Loucy (cell line): Measurements from ENCODE around the gene GRID1.

ENCODE experiments used
- EZH2phosphoT487 ChIP-seq: fragments of 200-600 bp; IDR thresholded peaks from 2 replicates; pipeline ENCODE4 v1.6.1; 2018; ENCODE audit warnings: antibody characterized with exemption, mild to moderate bottlenecking, moderate library complexity, borderline replicate concordance
- TF ChIP-seq, protein P1 (sequence below): fragments of 200-600 bp; sonication (generic); conservative IDR thresholded peaks from 2 replicates; pipeline ENCODE4 v1.5.1; 2014; ENCODE audit warnings: mild to moderate bottlenecking, antibody characterized with exemption, low read length

- TF ChIP-seq, protein P1, sequence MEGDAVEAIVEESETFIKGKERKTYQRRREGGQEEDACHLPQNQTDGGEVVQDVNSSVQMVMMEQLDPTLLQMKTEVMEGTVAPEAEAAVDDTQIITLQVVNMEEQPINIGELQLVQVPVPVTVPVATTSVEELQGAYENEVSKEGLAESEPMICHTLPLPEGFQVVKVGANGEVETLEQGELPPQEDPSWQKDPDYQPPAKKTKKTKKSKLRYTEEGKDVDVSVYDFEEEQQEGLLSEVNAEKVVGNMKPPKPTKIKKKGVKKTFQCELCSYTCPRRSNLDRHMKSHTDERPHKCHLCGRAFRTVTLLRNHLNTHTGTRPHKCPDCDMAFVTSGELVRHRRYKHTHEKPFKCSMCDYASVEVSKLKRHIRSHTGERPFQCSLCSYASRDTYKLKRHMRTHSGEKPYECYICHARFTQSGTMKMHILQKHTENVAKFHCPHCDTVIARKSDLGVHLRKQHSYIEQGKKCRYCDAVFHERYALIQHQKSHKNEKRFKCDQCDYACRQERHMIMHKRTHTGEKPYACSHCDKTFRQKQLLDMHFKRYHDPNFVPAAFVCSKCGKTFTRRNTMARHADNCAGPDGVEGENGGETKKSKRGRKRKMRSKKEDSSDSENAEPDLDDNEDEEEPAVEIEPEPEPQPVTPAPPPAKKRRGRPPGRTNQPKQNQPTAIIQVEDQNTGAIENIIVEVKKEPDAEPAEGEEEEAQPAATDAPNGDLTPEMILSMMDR = no peak
- TF ChIP-seq EZH2phosphoT487 = no peak
These were observed 22.3 kb downstream of the GRID1 start for GRCh38 chr10:86344281-86344680.
